ENCODE results near the gene NME7.
A peak's percentile ranks its signal among the peaks of the same experiment; 100 is the strongest.
"Not testable (repeated sequence)": the region's sequence is repeated elsewhere in the genome, so short reads cannot be mapped to it uniquely, and the experiment has no call there.

NME7 gene

DNA sequence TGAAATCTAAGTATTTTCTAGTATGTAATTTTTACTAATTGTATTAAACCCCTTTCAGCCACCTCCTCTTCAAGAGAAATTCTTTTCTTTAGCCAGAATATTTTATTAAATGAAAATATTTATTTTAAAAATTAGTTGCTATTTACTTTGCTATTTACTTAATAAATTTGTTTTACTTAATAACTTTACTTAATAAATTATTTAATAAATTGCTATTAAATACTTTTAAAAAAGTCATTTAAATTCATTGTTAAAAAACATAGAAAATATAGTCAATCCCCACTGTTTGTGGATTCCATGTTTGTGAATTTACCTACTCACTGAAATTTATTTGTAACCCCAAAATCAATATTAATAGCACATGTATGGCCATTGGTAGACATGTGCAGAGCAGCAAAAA, 155.5 kb downstream of the NME7 start:
- no peak for DNase-seq

DNA sequence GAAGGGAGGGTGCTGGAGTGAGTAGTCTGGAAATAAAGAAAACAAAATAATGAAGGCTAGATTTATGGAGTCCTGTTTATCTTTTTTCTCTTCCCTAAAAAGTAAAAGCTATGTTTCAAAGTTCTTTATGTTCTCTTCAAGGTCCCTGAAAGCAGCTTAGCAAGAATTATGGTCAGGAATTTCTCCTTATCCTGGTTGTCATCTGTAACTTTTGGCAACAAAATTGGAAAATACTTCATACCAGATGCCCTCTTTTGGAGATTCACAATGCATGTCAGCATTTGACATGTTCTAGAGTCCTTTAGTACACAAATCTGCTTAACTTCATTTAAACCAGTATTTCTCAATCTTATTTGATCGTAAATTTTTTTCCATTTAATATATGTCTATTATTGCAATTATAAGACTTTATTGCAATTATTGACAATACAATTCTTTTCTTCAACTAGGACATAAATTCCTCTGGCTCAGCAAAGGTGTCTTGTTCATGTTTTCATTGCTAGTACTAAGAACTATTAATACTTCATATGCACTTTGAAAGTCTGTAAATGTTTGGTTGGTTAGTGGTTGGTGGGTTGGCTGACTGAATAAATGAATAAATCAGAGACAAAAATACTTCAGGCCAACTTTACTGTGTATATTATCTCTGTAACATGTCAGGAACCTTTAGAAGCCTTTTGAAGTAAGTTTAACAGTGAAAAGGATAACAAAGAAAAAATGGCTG, 159.6 kb downstream of the NME7 start:
- no peak for DNase-seq

DNA sequence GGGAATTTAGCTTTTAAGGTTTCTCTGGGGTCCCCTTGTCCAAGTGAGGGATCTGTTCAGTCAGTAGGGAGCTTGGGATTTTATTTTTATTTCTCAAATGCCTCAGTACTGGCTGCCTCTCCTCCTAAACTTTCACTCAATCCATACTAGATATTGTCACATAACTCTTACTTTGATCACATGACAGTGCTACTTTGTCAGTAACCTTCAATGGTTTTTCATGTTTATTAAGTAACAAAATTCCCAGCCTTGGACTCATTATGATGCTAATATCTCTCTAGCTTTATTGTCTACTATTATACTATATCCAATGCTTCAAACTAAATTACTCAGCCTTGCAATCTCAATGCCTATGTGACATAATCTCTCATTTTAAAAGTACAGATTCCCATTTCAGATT, 163.4 kb downstream of the NME7 start:
- no peak for DNase-seq

DNA sequence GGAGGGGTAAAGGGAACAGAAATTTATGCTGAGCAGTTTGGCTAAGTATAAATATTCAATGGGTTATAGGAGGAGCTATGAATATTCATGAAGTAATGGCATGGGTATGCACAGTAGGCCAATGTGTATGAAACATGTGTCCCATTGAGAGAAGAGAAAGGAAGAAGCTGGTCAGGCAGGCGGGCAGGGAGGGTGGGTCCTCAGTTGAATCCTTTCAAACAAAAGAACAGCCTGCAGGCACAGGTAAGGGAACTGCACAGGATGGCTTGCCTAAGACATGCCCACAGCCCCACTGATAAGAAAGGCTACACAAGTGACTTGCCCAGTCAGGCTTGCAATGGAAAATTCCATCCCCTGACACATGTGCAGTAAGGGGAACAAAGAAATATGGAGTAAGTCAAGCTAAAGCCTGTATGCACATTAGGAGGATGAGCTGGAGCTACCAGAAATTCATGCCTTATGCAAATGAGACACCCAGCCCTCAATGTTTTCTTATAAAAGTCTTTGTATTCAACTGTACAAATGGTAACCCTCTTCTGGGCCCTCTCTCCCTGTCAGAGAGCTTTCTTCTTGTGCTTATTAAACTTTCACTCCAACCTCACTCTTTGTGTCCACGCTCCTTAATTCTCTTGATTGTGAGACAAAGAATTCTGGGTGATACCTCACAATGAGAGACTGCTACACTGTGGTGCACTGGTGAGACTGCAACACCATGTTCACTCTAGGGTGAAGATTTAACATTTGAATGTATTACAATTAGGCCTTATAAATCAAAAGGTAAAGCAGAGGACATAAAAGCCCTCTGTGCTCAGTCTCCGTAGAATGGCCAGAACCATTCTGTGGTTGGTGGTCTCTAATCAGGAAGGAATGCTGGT, 164.6 kb downstream of the NME7 start:
- DNase-seq, result no peak

DNA sequence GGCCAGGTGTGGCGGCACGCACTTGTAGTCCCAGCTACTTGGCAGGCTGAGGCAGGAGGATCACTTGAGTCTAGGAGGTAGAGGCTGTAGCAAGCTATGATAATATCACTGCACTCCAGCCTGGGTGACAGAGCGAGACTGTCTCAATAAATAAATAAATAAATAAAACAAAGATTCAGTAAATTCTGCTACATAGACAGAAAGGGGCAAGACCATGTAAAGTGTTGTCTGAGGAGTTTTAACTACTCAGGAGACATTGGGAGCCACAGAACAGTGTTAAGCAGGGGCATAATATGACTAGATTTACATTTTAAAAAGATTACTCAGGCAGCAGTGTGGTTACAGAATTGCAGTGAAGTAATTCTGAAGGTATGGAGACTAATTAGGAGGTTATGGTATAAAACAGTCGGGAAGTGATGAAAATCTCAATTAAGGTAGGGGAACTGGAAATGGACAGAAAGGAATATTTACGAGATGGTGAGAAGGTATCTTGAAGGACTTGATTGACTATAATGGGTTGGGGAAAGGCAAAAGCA, 166.4 kb downstream of the NME7 start:
- no peak for DNase-seq

DNA sequence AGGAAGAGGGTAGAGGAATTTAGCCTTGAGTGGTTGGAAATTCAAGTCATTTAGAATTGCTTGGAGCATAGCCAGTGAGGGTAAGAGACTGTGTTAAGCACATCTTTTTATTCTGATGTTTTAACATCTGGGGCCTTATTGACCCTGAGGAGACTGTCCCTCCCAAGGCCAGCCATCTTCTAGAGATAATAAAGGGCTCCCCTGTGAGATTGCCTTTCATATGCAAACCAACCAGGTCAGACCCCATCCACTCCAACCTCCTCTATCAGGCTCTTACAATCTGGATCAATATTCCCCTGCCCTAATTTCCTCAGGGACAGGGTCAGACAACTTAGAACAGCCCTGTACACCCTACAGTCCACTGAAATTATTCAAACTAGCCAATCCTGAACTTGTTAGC, 167.3 kb downstream of the NME7 start:
- DNase-seq, result no peak

DNA sequence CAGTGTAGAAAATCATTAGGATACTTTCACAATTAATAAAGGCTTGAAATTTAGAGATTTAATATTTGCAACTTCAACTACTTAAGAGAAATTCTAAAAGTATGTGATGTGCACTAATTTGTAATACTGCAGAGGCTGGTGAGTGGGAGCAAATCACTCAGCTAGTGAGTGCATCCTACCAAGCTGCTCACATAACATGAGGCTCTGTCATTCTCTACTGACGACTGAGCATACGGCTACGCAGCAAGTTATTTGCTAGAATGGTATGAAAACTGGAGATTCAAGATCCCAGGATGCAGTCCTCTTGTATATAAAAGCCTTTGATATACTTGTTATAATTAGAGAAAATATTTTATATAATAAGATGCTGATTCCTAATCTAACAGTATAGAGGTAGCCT, 171.0 kb downstream of the NME7 start:
- no peak for DNase-seq

DNA sequence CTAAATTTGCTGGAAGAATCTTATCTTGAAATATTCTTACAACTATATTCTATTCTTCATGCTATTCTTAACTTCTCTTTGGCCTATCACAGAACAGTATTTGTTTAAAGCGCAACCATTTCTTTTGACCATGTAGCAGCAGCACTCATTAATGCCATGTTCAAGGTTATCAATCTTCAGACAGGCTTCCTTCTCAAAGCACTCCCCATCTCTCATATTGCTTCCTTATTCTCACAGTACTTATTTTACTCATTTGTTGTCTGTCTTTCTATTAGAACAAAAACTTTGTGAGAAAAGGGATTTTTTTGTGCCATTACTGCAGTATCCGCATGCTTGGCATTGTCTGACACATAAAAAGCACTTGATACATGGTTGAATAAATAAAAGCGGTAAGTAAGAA, 171.4 kb downstream of the NME7 start:
- DNase-seq, result no peak

DNA sequence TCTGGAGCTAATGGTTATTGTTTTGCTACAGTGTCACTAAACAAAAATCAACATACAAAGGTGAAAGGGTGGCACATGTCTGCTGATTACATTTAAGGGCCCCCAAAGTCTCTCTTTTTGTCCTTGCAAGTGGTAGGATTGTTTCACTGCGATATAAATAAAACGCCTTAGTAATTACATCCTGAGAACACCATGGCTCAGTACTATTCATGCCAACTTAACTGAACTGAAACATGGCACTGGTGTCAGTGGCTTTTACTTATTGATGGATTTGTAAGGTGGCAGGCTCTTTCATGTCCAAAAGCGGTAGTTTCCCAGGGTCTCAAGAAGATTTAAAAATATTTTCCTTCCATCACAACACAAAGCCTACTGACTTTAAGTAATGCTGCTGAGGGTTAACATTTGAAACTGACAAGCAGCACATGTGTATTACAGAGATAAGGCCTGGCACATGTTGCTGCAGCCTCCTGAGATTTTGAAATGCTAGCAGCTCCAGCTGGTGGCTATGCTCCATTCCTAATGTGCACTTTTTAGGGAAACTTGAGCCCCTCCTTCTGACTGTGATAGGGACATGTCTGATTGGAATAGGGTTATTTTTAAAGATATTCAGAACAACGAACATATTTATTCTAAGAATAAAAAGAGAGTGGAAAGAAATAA, 174.3 kb downstream of the NME7 start:
- DNase-seq, result no peak

DNA sequence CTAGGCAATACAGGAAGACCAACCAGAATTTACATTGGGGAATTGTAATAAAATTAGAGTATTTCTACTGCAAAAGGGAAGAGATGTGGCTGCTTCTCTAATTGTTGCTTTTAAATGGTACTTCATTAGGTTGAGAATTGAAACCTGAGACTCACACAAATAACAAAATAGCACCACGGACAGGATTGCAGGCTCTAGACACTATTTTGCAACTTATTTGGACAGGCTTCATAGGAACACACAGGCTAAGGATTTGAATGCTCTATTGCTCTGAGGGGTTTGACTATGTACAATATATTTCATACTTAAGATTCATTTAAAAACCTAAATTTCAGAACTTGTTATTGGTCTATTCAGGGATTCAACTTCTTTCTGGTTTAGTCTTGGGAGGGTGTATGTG, 181.5 kb downstream of the NME7 start:
- DNase-seq, result peak; percentile 56

DNA sequence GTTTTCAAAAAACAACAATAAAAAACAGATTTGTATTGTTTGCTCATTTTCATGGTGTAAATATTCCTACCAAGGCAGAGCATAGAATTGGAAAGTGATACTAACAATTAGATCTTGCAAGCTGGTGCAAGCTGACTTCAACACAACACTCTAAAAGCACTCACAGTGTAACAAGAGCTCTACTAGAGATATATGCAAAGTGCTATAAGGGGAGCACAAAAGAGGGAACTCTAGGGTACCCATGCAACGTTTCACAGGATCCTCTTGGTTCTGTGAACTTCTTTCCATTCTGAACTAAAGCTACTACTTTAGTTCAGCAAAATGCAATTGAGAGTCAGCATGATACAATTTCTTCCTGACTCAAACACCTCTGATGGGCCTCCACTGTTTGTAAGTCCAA, 182.8 kb downstream of the NME7 start:
- DNase-seq, result peak; percentile 44

DNA sequence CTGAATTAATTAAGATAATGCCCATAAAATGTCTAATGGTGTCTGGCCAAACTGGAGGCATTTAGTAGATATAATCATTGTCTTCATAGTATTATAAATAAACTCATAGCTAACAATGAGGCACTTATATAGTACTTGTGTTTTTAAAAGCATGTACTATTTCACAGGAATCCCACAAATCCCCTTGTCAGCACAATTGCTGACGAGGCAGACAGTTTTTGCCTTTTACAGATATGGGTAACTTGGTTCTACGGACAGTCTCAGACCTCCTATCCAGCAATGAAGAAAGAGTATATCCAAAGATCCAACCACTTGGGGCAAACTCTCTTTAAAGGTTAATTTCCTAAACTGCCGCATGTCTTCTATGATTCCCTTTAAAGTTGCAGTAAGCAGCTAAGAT, 187.4 kb downstream of the NME7 start:
- DNase-seq, result no peak

DNA sequence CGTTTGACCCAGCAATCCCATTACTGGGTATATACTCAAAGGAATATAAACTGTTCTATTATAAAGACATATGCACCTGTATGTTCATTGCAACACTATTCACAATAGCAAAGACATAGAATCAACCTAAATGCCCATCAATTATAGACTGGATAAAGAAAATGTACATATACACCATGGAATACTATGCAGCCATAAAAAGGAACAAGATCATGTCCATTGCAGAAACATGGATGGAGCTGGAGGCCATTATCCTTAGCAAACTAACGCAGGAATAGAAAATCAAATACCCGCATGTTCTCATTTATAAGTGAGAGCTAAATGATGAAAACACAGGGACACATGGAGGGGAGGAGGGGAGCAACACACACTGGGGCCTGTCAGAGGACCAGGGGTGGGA, 188.2 kb downstream of the NME7 start:
- DNase-seq, result not testable (repeated sequence)

DNA sequence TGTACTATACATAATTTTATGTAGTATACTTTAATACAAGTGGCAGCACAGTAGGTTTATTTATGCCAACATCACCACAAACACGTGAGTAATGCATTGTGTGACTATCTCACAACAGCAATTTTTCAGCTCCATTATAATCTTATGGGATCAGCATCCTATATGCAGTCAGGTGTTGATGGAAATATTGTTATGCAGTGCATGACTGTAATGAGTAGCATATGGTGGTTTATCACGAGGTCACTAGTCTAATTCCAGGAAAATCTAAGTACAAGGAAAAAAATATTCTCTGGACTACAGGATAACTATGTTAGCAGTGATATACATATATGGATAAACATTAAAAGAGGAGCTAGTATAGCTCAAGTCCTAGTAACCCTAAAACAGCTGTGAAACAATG, 192.1 kb downstream of the NME7 start:
- DNase-seq, result no peak

DNA sequence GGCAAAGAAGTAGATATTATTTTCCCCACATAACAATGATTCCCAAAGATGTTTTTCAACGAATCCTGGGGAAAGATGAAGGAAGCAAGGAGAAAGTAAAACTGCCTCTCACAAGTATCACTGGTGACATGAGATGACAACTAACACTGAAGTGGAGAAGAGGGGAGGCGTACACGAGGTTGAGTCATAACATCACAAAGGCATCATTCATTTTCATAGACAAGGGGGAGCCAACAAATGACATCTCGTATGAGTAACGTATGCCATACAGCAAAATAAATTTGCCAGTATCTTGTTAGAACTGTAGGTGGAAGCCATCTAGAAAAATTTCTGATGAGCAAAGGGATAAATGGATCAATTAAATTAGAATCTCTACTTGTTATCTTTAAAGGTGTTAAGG, 204.5 kb downstream of the NME7 start:
- no peak for DNase-seq

DNA sequence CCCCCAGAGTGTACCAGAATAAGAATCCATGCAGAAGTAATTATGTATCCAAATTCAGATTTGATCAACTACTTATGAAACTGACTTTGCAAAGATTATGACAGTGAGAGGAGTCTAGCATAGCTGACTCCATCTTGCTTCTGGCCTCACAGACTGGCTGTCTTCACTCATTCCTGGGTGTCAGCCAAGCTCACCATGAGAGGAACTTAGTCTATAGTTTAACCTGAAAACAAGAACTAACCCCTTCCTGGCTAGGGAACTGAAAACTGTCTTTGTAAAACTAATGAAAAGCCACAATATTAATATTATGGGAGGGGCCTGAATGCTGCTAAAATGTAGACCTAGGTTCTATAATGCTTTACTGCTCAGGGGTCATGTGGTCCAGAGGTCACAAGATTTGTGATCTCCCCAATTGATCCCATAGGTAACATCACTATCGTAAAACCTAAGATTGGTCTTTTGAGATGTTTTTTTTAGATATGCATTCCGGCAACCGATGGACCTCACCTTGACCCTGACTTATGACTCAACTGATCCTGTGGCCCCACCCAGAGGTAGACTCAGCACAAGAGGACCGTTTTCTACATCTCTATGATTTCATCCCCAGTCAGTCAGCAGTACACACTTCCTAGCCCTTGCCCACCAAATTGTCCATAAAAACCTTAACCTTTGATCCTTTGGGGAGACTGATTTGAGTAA, 206.0 kb downstream of the NME7 start:
- DNase-seq, result no peak

DNA sequence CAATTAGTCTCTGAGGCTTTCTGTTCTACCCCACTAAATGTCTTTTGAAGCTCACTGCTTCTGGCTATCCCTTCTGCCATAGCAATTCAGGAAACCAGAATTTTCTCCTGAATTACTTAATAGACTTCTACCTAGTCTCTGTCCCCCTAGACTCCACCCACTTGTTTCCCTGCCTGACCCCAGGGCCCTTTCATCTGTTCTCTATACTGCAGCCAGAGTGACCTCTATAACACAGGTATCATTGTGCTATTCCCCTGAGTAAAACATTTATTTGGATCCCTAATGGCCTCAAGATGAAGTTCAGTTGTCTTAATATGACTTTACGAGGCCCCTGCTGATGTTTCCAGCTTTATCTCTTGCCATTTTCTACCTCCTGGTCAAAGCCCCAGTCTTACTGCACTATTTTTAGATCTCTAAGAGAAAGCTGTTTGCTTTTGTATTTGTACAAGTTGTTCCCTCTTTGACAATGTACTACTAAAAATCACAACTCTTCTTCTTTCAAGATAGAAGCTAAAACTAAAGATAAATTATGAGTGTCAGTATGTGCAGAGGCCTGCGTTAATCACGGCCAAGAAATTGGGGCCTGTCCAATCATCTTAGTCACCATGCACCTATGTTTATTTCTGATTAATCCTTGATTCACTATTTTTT, 206.6 kb downstream of the NME7 start:
- no peak for DNase-seq

DNA sequence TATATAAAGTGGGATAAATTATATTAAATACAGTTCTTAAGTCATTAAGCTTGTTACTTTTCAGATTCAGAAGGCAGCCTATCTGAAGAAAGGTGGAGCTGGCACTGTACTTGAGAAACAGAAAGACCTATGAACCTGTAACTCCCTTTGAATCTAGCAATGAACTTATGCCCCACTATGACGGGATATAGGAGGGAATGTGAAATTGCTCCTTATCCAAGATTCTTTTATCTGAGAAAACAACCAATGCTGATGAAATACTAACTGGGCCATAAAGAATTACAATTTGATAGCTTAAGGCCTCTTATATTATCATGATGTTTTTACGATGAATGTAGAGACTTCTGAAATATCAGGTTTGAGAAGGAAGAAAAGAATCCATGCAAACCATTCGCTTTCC, 211.0 kb downstream of the NME7 start:
- DNase-seq, result no peak

DNA sequence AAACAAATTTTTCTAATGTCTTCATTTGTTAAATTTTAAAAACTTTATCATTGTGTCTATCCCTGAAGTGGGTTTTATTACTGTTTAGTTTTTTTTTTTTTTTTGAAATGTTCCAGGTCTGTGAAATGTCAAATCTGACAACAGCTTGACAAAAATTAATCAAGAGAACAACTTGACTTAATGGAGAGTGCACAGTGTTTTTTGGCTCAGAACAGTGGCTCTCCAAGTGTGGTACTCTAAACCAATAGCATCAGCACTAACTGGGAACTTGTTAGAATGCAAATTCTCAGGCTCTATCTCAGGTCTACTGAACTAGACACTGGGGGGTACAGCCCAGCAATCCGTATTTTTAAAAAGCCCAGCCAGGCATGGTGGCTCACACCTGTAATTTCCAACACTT, 211.9 kb downstream of the NME7 start:
- DNase-seq, result no peak

DNA sequence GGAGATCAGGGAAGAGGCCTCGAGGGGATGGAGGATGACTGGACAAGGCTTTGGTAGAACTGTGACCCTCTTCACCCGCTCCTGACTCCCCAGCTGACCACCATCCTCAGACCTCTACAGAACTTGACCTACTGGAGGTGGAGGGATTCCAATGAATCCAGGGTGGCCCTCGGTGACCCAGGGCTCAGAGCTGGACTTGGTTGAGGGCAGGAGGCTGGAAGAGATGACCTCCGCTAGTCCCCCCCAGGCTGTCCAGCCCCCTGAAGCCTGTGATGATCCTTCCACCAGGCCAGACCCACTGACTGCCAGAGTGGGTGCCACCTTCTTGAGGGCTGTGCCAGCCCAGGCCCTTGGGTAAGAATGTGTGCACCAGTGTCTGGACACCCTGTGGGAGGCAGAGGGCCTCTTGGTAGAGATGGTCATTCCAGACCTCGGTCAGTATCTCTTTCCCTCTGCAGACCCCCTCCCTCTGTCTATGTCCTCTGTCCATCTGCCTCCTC, 216.2 kb downstream of the NME7 start:
- DNase-seq, result no peak

DNA sequence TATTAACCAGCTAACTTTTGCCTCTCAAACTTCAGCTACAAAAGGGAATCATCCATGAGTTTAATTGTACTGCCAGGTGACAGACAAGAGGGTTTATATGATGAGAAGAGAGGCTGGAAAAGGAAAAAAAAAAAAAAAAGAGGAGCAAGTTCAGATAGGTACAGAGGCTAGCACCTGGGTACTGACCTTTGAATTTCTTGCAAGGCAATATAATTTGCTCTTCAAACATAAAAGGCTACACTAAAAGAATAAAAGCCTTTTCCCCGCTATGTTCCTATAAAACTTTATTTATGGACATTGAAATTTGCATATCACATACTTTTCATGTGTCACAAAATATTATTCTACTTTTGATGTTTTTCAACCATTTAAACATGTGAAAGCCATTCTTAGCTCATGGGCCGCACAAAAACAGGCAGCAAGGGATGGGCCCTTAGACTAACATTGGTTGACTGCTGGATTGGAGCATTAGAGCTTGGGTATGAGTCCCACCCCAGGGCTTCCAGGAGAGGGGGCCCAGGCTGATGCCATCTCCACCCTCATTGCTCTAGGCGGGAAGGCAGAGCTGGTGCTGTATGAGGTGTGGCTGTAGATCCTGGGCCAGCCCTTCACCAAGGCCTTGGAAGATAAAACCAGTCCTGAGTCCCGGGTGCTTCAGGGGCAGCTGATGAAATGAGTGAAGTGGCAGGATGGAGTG, 216.8 kb downstream of the NME7 start:
- no peak for DNase-seq
